OCI-LY3 (cell line): ENCODE results near the gene KLF16.

Experiments used
- H2AFZ ChIP-seq: fragments of 200-600, 300-600 bp; shearing (Covaris generic); 2 replicates; pipeline ENCODE4 v1.6.0; 2014; ENCODE audit warnings: antibody characterized with exemption, low read depth, low read length
- H3K27ac ChIP-seq: fragments of 200-600, 300-600 bp; sonication (generic); 2 replicates; pipeline ENCODE4 v1.5.1; 2014; ENCODE audit warnings: mild to moderate bottlenecking, low read length, moderate library complexity, mixed read lengths
- H3K27me3 ChIP-seq: fragments of 200-600, 300-600 bp; sonication (generic); 2 replicates; pipeline ENCODE4 v1.6.1; 2014; ENCODE audit warnings: low read depth, low read length, mixed read lengths
- H3K36me3 ChIP-seq: fragments of 200-600, 300-600 bp; sonication (generic); replicated peaks from 2 replicates; pipeline ENCODE3; 2014; ENCODE audit warnings: low read depth, low read length, mixed read lengths
- H3K4me1 ChIP-seq: fragments of 300-600, 200-600 bp; sonication (generic); 2 replicates; pipeline ENCODE4 v1.6.1; 2014; ENCODE audit warnings: low read length, mixed read lengths
- H3K4me2 ChIP-seq: fragments of 200-600, 300-600 bp; sonication (generic); 2 replicates; pipeline ENCODE4 v1.6.1; 2014; ENCODE audit warnings: low read length, mixed read lengths
- H3K4me3 ChIP-seq: fragments of 300-600, 200-600 bp; sonication (generic); 2 replicates; pipeline ENCODE4 v1.5.1; 2014; ENCODE audit warnings: antibody characterized with exemption, mild to moderate bottlenecking, low read length, moderate library complexity
- H3K79me2 ChIP-seq: fragments of 300-600, 200-600 bp; shearing (Covaris generic); 2 replicates; pipeline ENCODE4 v1.6.1; 2014; ENCODE audit warnings: mild to moderate bottlenecking, low read length, mixed read lengths
- H3K9ac ChIP-seq: fragments of 300-600, 200-600 bp; shearing (Covaris generic); 2 replicates; pipeline ENCODE4 v1.6.0; 2014; ENCODE audit warnings: mild to moderate bottlenecking, low read length, moderate library complexity
- H3K9me3 ChIP-seq: fragments of 200-600, 300-600 bp; shearing (Covaris generic); 2 replicates; pipeline ENCODE4 v1.6.1; 2014; ENCODE audit warnings: low read length, mixed read lengths; ENCODE audit not compliant: insufficient read depth
- H4K20me1 ChIP-seq: fragments of 200-600, 300-600 bp; sonication (generic); 2 replicates; pipeline ENCODE4 v1.6.1; 2016; ENCODE audit warnings: low read length, mixed read lengths; ENCODE audit not compliant: insufficient read depth
- CTCF ChIP-seq: fragments of 200-600, 300-600 bp; sonication (generic); IDR thresholded peaks from 2 replicates; pipeline ENCODE4 v1.5.1; 2014; ENCODE audit warnings: antibody characterized with exemption, low read length, low read depth
- EZH2phosphoT487 ChIP-seq: fragments of 200-600 bp; shearing (Covaris generic); IDR thresholded peaks from 2 replicates; pipeline ENCODE4 v1.6.1; 2018; ENCODE audit warnings: antibody characterized with exemption, mixed run types, low read depth

KLF16 gene

GRCh38 chr19:1823020-1823419 lies 40.4 kb downstream of the KLF16 start:
- H3K27ac ChIP-seq, result no peak overlapping the region
- TF ChIP-seq CTCF (no peak), EZH2phosphoT487 (no peak)
- H3K4me1 ChIP-seq, result no peaks in the 10 kb centered on the region
- H3K9me3 ChIP-seq, result no peaks in the 10 kb centered on the region
- no peaks in the 10 kb centered on the region for H3K27me3 ChIP-seq
- peaks cover 10% of the 10 kb centered on the region for H4K20me1 ChIP-seq
- no peak overlapping the region for H3K4me3 ChIP-seq
- H3K36me3 ChIP-seq, result peaks cover 41% of the 10 kb centered on the region
- H3K9ac ChIP-seq, result no peak overlapping the region
- H2AFZ ChIP-seq, result no peak overlapping the region
- no peaks in the 10 kb centered on the region; the same call in 1 of the 2 replicates for H3K79me2 ChIP-seq
- H3K4me2 ChIP-seq, result no peak overlapping the region

GRCh38 chr19:1822210-1822609 lies 41.2 kb downstream of the KLF16 start:
- Histone ChIP-seq H4K20me1 (peaks cover 10% of the 10 kb centered on the region), H3K4me2 (no peak overlapping the region), H3K27ac (no peak overlapping the region), H3K4me3 (no peak overlapping the region), H3K9me3 (no peaks in the 10 kb centered on the region), H3K4me1 (no peaks in the 10 kb centered on the region), H3K36me3 (peaks cover 49% of the 10 kb centered on the region), H3K27me3 (no peaks in the 10 kb centered on the region), H3K9ac (no peak overlapping the region), H2AFZ (no peak overlapping the region), H3K79me2 (no peaks in the 10 kb centered on the region; the same call in 1 of the 2 replicates)
- no peak for TF ChIP-seq EZH2phosphoT487
- TF ChIP-seq CTCF, result no peak

- peaks cover 57% of the 10 kb centered on the region for H3K36me3 ChIP-seq
- H3K27me3 ChIP-seq, result no peaks in the 10 kb centered on the region
- no peak overlapping the region for H3K4me2 ChIP-seq
- H3K27ac ChIP-seq, result no peak overlapping the region
- no peaks in the 10 kb centered on the region for H4K20me1 ChIP-seq
- no peaks in the 10 kb centered on the region for H3K9me3 ChIP-seq
- no peaks in the 10 kb centered on the region for H3K79me2 ChIP-seq
- H3K9ac ChIP-seq, result no peak overlapping the region
- TF ChIP-seq CTCF, result no peak
- TF ChIP-seq EZH2phosphoT487, result no peak
- H3K4me1 ChIP-seq, result no peaks in the 10 kb centered on the region
- no peak overlapping the region for H3K4me3 ChIP-seq
- no peak overlapping the region for H2AFZ ChIP-seq
Measured at GRCh38 chr19:1819341-1820255, 43.8 kb downstream of the KLF16 start.

GRCh38 chr19:1818549-1819195 lies 44.7 kb downstream of the KLF16 start:
- no peak overlapping the region for H3K27ac ChIP-seq
- no peaks in the 10 kb centered on the region for H3K9me3 ChIP-seq
- no peak overlapping the region for H3K9ac ChIP-seq
- H3K27me3 ChIP-seq, result no peaks in the 10 kb centered on the region
- no peaks in the 10 kb centered on the region for H3K4me1 ChIP-seq
- H3K36me3 ChIP-seq, result peaks cover 54% of the 10 kb centered on the region
- no peak overlapping the region for H2AFZ ChIP-seq
- no peak overlapping the region for H3K4me3 ChIP-seq
- no peak overlapping the region for H3K4me2 ChIP-seq
- no peaks in the 10 kb centered on the region for H3K79me2 ChIP-seq
- no peak for TF ChIP-seq EZH2phosphoT487
- no peak for TF ChIP-seq CTCF
- H4K20me1 ChIP-seq, result no peaks in the 10 kb centered on the region
